HepG2 (cell line): ENCODE data around the gene NEDD4L. TPM values are rescaled to one million over a fixed set of nuclear protein-coding genes. Genes with fewer than 3 reads are reported as not detected.
A peak's percentile ranks its signal among the peaks of the same experiment; 100 is the strongest.

ENCODE experiments used
- AGO1 ChIP-seq: fragments of 200-400 bp; formaldehyde crosslinking; IDR thresholded peaks from 2 replicates; pipeline ENCODE4 v1.6.1; 2017; ENCODE audit warnings: mild to moderate bottlenecking, low read depth, low read length, moderate library complexity; ENCODE audit not compliant: poor library complexity, severe bottlenecking
- AGO2 ChIP-seq: fragments of 200-400 bp; formaldehyde crosslinking; optimal IDR thresholded peaks from 2 replicates; pipeline ENCODE3; 2017; ENCODE audit warnings: mild to moderate bottlenecking, low read depth, low read length, moderate library complexity
- ATF4 ChIP-seq, 2 experiments: fragments of 450-650 bp in 1 of 2; sonication (generic) in 1 of 2; formaldehyde crosslinking; IDR thresholded peaks; 2 replicates each; pipeline versions ENCODE4 v1.5.0 to v1.8.0; 2020 to 2022; ENCODE audit warnings: mild to moderate bottlenecking in 1 of 2, missing genetic modification reagents in 1 of 2
- BRD4 ChIP-seq: sonication (generic); formaldehyde crosslinking; IDR thresholded peaks from 2 replicates; pipeline ENCODE4 v1.4.0; 2020; ENCODE audit warnings: missing genetic modification reagents
- FOXO1 ChIP-seq: sonication (generic); formaldehyde crosslinking; IDR thresholded peaks from 2 replicates; pipeline ENCODE4 v1.4.0; 2020; ENCODE audit warnings: missing genetic modification reagents
- HHEX ChIP-seq: IDR thresholded peaks from 2 replicates; pipeline ENCODE4 v1.6.1; 2016; ENCODE audit warnings: control low read depth
- HNRNPLL ChIP-seq: fragments of 200-400 bp; formaldehyde crosslinking; IDR thresholded peaks from 2 replicates; pipeline ENCODE4 v1.6.1; 2017; ENCODE audit warnings: mild to moderate bottlenecking, low read depth, low read length; ENCODE audit not compliant: poor library complexity, severe bottlenecking
- HOXA5 ChIP-seq: sonication (generic); formaldehyde crosslinking; IDR thresholded peaks from 2 replicates; pipeline ENCODE4 v1.4.0; 2020; ENCODE audit warnings: missing genetic modification reagents
- KLF13 ChIP-seq: sonication (generic); formaldehyde crosslinking; IDR thresholded peaks from 2 replicates; pipeline ENCODE4 v1.4.0; 2020; ENCODE audit warnings: mild to moderate bottlenecking, missing genetic modification reagents
- MAZ ChIP-seq, 2 experiments: sonication (generic) in 1 of 2; formaldehyde crosslinking in 1 of 2; IDR thresholded peaks; 2 replicates each; pipeline versions ENCODE4 v1.5.0 to v1.6.1; 2012 to 2020; ENCODE audit warnings: low read depth in 2 of 2, mild to moderate bottlenecking in 2 of 2, borderline replicate concordance in 1 of 2, improper control_type of control experiment in 1 of 2, low read length in 1 of 2, missing genetic modification reagents in 1 of 2, moderate library complexity in 1 of 2
- MED1 ChIP-seq: sonication (generic); formaldehyde crosslinking; IDR thresholded peaks from 2 replicates; pipeline ENCODE4 v1.4.0; 2020; ENCODE audit warnings: missing genetic modification reagents
- NAIF1 ChIP-seq: sonication (generic); formaldehyde crosslinking; IDR thresholded peaks from 2 replicates; pipeline ENCODE4 v1.5.0; 2020; ENCODE audit warnings: mild to moderate bottlenecking, missing genetic modification reagents, borderline replicate concordance
- NFKB2 ChIP-seq: sonication (generic); formaldehyde crosslinking; IDR thresholded peaks from 2 replicates; pipeline ENCODE4 v1.4.0; 2020; ENCODE audit warnings: missing genetic modification reagents, borderline replicate concordance
- SYNCRIP ChIP-seq: fragments of 200-400 bp; formaldehyde crosslinking; IDR thresholded peaks from 2 replicates; pipeline ENCODE4 v1.6.1; 2018; ENCODE audit warnings: mild to moderate bottlenecking, low read depth, low read length; ENCODE audit not compliant: insufficient read depth
- ZBTB38 ChIP-seq: sonication (generic); formaldehyde crosslinking; IDR thresholded peaks from 2 replicates; pipeline ENCODE4 v1.5.1; 2020; ENCODE audit warnings: mild to moderate bottlenecking, missing genetic modification reagents
- ZFX ChIP-seq: sonication (generic); formaldehyde crosslinking; IDR thresholded peaks from 2 replicates; pipeline ENCODE4 v1.4.0; 2020; ENCODE audit warnings: mild to moderate bottlenecking, low read depth, missing genetic modification reagents, moderate library complexity
- ZFY ChIP-seq: sonication (generic); formaldehyde crosslinking; IDR thresholded peaks from 2 replicates; pipeline ENCODE4 v1.4.0; 2020; ENCODE audit warnings: missing genetic modification reagents
- ZNF251 ChIP-seq: sonication (generic); formaldehyde crosslinking; IDR thresholded peaks from 2 replicates; pipeline ENCODE4 v1.9.0; 2021; ENCODE audit warnings: mild to moderate bottlenecking, missing genetic modification reagents
- ZNF451 ChIP-seq: sonication (generic); formaldehyde crosslinking; IDR thresholded peaks from 2 replicates; pipeline ENCODE4 v1.5.0; 2020; ENCODE audit warnings: mild to moderate bottlenecking, missing genetic modification reagents
- ZNF563 ChIP-seq: sonication (generic); formaldehyde crosslinking; IDR thresholded peaks from 2 replicates; pipeline ENCODE4 v1.8.0; 2022; ENCODE audit warnings: mild to moderate bottlenecking, moderate library complexity, missing genetic modification reagents
- ZNF766 ChIP-seq: sonication (generic); formaldehyde crosslinking; IDR thresholded peaks from 2 replicates; pipeline ENCODE4 v1.5.0; 2020; ENCODE audit warnings: missing genetic modification reagents, borderline replicate concordance
- ZSCAN29 ChIP-seq: sonication (generic); formaldehyde crosslinking; conservative IDR thresholded peaks from 2 replicates; pipeline ENCODE4 v1.4.0; 2020; ENCODE audit warnings: mild to moderate bottlenecking, missing genetic modification reagents
- polyA plus RNA-seq, 8 experiments: library from polyadenylated mRNA; depleted of rRNA in 3 of 8; stranded (reverse) in 7 of 8; unstranded in 1 of 8; fragments of >200 nt; fragmentation: Illumina TruSeq in 4 of 8; extraction: Trizol in 4 of 8; gene quantifications; 2 replicates each; pipeline versions ENCODE4 v1.2.1 to v1.2.3, GENCODE V29; 2011 to 2016; ENCODE audit warnings: low read depth in 4 of 8, missing spikeins in 1 of 8, mixed read lengths in 1 of 8; ENCODE audit not compliant: insufficient read depth in 1 of 8
- total RNA-seq, 5 experiments: library from RNA; depleted of rRNA; stranded (reverse); fragments of >200 nt; fragmentation: Illumina TruSeq; extraction: Trizol; gene quantifications; 2 replicates each; pipeline ENCODE4 v1.2.3, GENCODE V29; 2016; ENCODE audit warnings: low read depth in 1 of 5
- TF ChIP-seq, protein P1 (sequence below): sonication (generic); formaldehyde crosslinking; IDR thresholded peaks from 2 replicates; pipeline ENCODE4 v1.4.0; 2020; ENCODE audit warnings: missing genetic modification reagents
- TF ChIP-seq, protein P2 (sequence below): sonication (generic); formaldehyde crosslinking; IDR thresholded peaks from 2 replicates; pipeline ENCODE4 v1.5.1; 2020; ENCODE audit warnings: missing genetic modification reagents, mild to moderate bottlenecking, borderline replicate concordance

NEDD4L gene
- total and polyA plus RNA-seq, 2 of the 13 experiments (the other 11 are each of a cell fraction or from before 2014, with no cell fraction given), result 168 to 390 TPM

DNA sequence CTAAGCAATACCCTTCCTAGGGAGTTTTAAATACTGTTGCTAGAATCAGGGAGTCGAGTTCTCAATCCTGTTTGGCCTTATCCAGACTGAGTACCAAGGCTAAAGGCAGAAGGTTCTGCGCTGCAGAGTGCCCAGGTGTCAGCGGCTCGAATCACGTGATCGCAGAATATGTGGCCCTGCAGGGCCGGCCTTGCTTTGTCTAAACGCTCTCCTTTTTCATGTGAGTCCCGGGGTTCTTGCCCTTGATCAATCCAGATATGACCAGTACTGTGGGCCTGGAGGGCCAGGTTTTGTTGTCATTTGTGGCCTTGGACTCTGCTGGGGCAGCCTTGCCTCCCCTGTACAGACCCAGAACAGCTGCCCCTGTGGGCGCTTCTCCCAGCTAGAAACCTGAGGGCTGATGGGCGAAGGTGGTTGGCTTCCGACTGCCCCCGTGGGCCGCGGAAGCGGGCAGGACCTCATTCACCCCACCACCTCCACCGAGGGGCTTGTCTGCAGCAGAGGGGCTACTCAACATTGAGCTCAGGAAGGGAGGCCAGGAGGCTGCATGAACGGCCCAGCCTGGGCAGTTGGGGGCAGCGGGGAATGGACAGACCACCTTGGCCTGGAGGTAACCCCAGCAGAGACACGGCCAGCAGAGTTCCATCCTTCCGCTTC is 359.9 kb downstream of the NEDD4L start (continued):
- TF ChIP-seq ZNF451 (CRISPR knock-in tag) (0 out of 2 replicates have a peak, but pooled peaks have one; percentile 17), ZNF563 (CRISPR knock-in tag) (peak; percentile 68; the same call in 1 of the 2 replicates), ATF4 (CRISPR knock-in tag; IDR thresholded peaks at IDR 0.05) (no peak), HNRNPLL (peak; percentile 28), AGO1 (peak; percentile 82), MAZ (IDR thresholded peaks at IDR 0.05; ENCODE audit: borderline replicate concordance, low read depth, low read length) (no peak), MAZ (CRISPR knock-in tag; IDR thresholded peaks at IDR 0.05; ENCODE audit: low read depth) (peak; percentile 14; the same call in 1 of the 2 replicates), AGO2 (peak; percentile 98), MED1 (CRISPR knock-in tag) (0 out of 2 replicates have a peak, but pooled peaks have one; percentile 43), HHEX (no peak), ZFY (CRISPR knock-in tag) (peak; percentile 41; the same call in 1 of the 2 replicates), FOXO1 (CRISPR knock-in tag) (peak; percentile 27; the same call in 1 of the 2 replicates), SYNCRIP (no peak), HOXA5 (CRISPR knock-in tag) (no peak), ZNF251 (CRISPR knock-in tag) (peak; percentile 11; the same call in 1 of the 2 replicates), BRD4 (peak; percentile 37), ZNF766 (no peak), ZFX (CRISPR knock-in tag) (peak; percentile 14; the same call in 1 of the 2 replicates), KLF13 (no peak), NAIF1 (CRISPR knock-in tag) (no peak), ZBTB38 (CRISPR knock-in tag) (peak; percentile 79), ZSCAN29 (no peak), NFKB2 (CRISPR knock-in tag) (peak; percentile 40; the same call in 1 of the 2 replicates)
- TF ChIP-seq, protein P1, sequence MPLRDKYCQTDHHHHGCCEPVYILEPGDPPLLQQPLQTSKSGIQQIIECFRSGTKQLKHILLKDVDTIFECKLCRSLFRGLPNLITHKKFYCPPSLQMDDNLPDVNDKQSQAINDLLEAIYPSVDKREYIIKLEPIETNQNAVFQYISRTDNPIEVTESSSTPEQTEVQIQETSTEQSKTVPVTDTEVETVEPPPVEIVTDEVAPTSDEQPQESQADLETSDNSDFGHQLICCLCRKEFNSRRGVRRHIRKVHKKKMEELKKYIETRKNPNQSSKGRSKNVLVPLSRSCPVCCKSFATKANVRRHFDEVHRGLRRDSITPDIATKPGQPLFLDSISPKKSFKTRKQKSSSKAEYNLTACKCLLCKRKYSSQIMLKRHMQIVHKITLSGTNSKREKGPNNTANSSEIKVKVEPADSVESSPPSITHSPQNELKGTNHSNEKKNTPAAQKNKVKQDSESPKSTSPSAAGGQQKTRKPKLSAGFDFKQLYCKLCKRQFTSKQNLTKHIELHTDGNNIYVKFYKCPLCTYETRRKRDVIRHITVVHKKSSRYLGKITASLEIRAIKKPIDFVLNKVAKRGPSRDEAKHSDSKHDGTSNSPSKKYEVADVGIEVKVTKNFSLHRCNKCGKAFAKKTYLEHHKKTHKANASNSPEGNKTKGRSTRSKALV (CRISPR knock-in tag), result 0 out of 2 replicates have a peak, but pooled peaks have one; percentile 8
- TF ChIP-seq, protein P2, sequence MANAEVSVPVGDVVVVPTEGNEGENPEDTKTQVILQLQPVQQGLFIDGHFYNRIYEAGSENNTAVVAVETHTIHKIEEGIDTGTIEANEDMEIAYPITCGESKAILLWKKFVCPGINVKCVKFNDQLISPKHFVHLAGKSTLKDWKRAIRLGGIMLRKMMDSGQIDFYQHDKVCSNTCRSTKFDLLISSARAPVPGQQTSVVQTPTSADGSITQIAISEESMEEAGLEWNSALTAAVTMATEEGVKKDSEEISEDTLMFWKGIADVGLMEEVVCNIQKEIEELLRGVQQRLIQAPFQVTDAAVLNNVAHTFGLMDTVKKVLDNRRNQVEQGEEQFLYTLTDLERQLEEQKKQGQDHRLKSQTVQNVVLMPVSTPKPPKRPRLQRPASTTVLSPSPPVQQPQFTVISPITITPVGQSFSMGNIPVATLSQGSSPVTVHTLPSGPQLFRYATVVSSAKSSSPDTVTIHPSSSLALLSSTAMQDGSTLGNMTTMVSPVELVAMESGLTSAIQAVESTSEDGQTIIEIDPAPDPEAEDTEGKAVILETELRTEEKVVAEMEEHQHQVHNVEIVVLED (CRISPR knock-in tag), result no peak
